Stimulated activated CD8-positive, alpha-beta memory T cell treated with anti-CD3 and anti-CD28 coated beads, Interleukin-12 subunit alpha, Interleukin-12 subunit beta, amount 100 ng/mL, for 24 hours (primary cell): ENCODE data around the gene MRGPRX4.
"Not testable (repeated sequence)": the region's sequence is repeated elsewhere in the genome, so short reads cannot be mapped to it uniquely, and the experiment has no call there.

ENCODE experiments used
- DNase-seq: peaks from one replicate; pipeline ENCODE4 v3.0.0-alpha.2; 2020; ENCODE audit errors: extremely low read depth

Gene MRGPRX4

DNA sequence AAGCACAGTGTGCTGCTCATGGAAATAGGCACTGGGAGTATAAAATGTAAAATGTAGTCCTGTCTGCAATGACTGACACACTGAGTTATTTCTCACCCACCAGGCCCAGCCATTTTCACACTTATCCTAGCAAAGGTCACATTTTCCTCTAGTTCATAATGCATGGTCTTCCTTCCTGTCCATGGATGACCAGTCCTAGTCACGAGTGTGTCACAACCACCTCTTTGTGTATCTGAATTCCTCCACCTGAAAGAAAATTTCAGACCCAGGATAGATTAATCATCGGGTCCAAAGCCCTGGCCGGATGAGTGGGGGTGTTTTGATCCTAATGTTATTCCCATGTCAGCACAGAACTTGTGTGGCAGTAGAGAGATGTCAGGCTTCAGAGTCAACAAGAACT, at the start of gene MRGPRX4:
Gene MRGPRX4, plus strand, starts transcription at position 172 of the 400 bp plus-strand sequence. CDS start 420 bp downstream, outside the sequence.
- DNase-seq: no peak

DNA sequence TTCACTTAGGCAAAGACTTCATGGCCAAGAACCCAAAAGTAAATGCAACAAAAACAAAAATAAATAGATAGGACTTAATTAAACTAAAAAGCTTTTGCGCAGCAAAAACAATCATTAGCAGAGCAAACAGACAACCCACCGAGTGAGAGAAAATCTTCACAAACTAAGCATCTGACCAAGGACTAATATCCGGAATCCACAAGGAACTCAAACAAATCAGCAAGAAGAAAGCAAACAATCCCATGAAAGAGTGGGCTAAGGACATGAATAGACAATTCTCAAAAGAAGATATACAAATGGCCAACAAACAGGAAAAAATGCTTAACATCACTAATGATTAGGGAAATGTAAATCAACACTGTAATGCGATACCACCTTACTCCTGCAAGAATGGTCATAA, 41.5 kb upstream of the MRGPRX4 start:
- not testable (repeated sequence) for DNase-seq

DNA sequence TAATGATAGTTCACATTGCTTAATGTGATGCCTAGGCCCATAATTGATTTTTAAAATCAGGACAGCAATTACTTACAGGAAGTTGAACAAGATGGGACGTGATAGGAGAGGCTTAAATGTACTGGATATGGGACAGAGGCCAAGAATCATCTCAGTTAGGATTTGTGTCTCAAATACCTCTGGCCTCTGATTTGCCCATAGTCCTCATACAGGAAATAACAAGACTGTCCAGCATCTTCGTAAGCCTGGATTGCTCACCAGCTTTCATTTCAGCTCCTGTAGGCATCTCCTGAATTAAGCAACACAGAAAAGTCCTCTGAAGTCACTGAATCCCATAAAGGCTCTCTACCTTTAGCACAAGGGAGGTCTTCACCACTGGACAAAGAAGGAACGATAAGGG, 40.3 kb upstream of the MRGPRX4 start, which contains the start of gene MRGPRX3:
Gene MRGPRX3, plus strand, starts transcription at position 231 of the 400 bp plus-strand sequence. CDS start 4,632 bp downstream, outside the sequence.
- no peak for DNase-seq

DNA sequence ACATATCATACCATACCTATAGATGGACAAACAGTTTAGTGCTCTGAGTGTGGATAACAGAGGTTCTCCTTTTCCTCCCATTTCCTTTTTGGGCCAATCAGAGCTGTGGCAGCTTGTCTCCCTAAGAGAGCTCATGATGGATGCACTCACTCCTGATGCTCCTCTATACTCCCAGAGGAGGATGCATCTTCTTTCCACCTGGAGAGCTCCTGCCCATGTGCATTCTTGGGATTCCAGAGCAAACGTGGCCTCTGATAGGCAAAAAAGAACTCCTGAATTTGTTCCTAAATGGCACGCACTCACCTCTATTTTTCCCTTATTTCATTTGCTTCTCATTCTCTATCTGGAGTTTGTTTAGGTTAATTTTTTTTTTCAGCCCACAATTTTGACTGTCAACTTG, 37.3 kb upstream of the MRGPRX4 start:
- DNase-seq: no peak

DNA sequence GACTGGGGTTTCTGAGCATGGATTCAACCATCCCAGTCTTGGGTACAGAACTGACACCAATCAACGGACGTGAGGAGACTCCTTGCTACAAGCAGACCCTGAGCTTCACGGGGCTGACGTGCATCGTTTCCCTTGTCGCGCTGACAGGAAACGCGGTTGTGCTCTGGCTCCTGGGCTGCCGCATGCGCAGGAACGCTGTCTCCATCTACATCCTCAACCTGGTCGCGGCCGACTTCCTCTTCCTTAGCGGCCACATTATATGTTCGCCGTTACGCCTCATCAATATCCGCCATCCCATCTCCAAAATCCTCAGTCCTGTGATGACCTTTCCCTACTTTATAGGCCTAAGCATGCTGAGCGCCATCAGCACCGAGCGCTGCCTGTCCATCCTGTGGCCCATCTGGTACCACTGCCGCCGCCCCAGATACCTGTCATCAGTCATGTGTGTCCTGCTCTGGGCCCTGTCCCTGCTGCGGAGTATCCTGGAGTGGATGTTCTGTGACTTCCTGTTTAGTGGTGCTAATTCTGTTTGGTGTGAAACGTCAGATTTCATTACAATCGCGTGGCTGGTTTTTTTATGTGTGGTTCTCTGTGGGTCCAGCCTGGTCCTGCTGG, 35.3 kb upstream of the MRGPRX4 start:
- no peak for DNase-seq

DNA sequence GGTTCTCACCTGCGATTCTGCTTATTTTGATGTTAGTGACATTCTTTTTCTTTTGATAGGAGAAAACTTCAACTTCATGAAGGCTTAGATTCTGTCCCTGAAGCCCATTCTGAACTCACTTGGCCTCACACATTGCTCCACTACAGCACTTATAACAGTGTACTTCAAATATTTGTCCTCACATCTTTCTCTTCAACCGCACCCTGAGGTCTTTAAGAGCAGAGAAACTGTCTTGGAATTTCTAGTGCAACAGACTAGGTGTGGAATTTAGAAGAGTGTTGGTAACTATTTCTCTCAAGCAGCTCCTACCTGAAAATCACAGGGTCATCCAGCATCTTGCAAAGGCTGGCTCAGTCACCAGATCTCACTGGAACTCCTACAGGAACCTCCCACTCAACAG, 32.5 kb upstream of the MRGPRX4 start:
- no peak for DNase-seq

DNA sequence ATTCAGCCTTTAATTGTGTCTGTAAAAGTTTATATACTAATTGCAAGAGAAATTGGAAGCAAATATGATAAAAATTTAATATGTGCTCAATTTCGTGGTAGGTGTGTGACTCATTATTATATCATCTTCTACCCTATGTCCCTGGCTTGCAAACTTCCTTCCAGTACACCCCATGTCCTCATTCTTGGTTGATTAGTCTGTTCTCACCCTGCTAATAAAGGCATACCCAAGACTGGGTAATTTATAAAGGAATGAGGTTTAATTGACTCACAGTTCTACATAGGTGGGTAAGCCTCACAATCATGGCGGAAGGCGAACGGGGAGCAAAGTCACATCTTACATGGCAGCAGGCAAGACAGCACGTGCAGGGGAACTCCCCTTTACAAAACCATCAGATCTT, 28.4 kb upstream of the MRGPRX4 start:
- DNase-seq: no peak

DNA sequence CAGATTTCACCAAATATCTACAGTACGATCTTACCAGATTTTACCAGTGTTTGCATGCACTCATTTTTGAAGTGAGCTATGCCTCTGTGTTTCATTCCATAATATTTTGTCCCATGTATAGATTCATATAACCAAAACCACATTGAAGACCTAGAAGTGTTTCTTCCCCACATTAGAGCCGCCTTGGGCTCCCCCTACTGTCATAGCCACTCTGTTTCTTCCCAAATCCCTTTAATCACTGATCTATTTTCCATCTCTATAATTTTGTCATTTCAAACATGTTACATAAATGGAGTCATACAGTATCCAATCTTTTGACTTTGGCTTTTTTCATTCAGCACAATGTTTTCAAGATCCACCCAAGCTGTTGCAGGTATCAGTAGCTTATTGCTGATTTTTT, 27.6 kb upstream of the MRGPRX4 start:
- no peak for DNase-seq

DNA sequence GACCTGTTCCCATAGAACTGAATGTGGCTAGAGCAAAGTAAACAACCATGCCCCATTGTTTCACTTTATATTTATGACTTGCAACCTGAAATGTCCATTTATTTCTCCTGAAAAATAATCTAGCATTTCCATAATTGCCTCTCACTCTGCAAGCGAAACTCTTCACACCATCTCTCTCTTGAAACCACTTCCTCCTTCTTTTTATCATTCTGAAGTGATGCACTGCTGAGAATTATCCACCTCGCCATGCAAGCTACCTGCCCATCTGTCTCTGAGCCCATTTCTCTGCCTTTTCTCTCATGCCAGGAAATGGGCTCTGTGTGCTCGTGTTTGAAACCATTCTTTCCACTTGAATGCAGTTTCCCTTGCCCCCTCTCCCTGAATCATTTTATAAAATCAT, 26.8 kb upstream of the MRGPRX4 start:
- no peak for DNase-seq

DNA sequence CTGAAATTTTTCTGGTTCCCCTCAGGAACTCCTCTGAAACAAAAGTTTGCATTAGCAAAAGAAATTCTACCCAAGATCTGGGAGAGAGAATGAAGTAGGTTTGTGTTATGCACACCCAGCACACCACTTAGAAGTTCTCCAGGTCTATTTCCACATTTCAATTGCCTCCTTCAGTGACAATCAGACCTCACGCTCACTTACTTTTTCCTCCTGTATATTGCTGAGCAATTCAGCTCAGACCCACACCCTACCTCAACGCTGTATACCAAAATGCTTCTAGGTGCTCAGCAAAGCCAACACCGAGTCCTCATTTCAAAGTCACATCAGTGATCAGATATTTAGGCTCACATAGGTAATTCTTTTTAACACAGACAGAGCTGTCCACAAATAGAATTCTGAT, 21.1 kb upstream of the MRGPRX4 start:
- DNase-seq: no peak

DNA sequence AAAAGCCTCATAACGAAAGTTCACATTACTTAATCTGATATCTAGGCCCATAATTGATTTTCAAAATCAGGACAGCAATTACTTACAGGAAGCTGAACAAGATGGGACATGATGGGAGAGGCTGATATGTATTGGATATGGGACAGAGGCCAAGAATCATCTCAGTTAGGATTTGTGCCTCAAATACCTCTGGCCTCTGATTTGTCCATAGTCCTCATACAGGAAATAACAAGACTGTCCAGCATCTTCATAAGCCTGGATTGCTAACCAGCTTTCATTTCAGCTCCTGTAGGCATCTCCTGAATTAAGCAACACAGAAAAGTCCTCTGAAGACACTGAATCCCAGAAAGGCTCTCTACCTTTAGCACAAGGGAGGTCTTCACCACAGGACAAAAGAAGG, 4.3 kb upstream of the MRGPRX4 start:
- no peak for DNase-seq

DNA sequence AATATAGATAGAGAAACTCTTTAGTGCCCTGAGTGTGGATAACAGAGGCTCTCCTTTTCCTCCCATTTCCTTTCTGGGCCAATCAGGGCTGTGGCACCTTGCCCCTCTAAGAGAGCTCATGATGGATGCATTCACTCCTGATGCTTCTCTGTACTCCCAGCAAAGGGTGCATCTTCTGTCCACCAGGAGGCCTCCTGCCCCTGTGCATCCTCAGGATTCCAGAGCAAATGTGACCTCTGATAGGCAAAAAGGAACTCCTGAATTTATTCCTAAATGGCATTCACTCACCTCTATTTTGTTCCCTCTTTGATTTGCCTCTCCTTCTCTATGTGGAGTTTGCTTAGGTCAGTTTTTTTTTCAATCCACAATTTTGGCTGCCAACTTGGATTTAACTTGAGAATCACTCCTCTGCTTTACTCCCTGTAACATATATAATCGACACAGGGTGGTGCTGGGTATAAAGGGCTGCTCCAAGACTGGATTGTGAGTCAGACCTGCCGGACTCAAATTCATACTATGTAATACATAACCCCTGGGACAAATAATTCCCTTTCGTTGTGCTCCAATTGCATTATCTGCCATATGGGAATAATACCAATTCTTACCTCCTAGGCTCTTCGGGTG, 1.1 kb upstream of the MRGPRX4 start:
- no peak for DNase-seq

DNA sequence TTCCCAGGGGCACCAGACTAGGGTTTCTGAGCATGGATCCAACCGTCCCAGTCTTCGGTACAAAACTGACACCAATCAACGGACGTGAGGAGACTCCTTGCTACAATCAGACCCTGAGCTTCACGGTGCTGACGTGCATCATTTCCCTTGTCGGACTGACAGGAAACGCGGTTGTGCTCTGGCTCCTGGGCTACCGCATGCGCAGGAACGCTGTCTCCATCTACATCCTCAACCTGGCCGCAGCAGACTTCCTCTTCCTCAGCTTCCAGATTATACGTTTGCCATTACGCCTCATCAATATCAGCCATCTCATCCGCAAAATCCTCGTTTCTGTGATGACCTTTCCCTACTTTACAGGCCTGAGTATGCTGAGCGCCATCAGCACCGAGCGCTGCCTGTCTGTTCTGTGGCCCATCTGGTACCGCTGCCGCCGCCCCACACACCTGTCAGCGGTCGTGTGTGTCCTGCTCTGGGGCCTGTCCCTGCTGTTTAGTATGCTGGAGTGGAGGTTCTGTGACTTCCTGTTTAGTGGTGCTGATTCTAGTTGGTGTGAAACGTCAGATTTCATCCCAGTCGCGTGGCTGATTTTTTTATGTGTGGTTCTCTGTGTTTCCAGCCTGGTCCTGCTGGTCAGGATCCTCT, 709 bp downstream of the MRGPRX4 start:
- no peak for DNase-seq

DNA sequence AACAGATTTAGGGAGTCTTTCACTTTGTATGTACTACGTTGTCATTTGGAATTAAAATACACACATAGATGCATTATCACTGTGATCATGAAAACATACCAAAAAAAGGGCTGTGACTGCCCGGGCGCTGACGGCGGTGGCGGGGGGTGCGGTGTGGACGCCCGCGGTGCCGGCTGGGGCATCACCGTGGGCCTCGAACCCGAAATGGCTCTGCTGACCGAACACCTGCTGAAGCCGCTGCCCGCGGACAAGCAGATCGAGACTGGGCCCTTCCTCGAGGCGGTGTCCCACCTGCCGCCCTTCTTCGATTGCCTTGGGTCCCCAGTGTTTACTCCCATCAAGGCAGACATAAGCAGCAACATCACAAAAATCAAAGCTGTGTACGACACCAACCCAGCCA, 16.2 kb downstream of the MRGPRX4 start:
- DNase-seq: no peak

DNA sequence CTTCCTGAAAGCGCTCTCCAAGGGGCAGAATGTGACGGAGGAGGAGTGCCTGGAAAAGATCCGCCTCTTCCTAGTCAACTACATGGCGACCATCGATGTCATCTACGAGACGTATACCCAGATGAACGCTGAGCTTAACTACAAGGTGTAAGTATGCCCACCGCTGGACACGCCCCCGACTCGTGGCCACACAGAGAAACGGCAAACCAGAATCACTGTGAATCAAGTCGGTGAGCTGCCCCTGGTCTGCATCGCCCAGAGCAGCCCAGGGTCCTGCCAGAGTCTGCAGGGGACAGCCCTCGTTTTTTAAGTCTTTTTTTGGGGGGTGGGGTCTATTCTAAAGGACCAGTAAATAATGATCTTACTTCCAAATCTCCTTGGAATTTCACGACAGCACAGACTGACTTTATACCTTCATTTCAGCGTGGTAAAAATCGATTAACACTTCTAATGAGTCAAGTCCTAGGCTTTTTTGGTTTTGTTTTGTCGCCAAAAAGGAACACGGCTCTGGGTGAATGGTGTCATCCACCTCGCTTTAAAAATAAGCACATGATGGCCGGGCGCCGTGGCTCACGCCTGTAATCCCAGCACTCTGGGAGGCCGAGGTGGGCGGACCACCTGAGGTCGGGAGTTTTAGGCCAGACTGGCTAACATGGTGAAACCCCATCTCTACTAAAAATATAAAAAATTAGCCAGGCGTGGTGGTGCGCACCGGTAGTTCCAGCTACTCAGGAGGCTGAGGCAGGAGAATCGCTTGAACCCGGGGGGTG, 17.0 kb downstream of the MRGPRX4 start:
- not testable (repeated sequence) for DNase-seq

DNA sequence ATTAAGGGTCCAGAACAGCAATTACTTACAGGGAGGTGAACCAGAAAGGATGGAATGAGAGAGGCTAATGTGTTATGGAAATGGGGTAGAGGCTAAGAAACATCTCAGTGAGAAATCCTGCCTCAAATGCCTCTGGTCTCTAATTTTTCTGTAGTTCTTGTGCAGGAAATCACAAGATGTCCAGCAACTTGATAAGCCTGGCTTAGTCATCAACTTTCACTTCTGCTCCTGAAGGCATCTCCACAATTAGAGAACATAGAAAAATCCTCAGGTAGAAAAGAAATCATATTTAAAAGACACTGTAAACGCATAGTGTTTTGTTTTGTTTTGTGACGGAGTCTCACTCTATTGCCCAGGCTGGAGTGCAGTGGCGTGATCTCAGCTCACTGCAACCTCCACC, 18.7 kb downstream of the MRGPRX4 start:
- DNase-seq: no peak

DNA sequence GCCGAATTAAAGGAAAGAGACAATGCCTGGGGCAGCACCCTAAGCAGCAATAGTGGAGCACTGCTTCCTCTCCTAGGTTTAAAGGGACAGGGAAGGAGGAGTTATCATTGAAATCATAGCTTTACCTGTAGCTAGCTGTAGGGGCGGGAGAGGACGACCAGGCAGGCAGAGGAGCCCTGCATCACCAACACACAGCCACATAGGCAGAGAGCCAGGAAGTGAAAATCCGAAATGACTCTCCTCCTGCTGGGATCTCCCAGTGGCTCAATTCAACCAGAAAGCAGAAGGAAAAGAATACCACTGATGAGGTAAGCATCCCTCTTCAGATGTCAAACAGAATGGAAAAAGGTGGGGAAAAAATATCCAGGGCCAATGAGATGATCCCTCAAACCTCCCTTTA, 20.4 kb downstream of the MRGPRX4 start:
- no peak for DNase-seq

DNA sequence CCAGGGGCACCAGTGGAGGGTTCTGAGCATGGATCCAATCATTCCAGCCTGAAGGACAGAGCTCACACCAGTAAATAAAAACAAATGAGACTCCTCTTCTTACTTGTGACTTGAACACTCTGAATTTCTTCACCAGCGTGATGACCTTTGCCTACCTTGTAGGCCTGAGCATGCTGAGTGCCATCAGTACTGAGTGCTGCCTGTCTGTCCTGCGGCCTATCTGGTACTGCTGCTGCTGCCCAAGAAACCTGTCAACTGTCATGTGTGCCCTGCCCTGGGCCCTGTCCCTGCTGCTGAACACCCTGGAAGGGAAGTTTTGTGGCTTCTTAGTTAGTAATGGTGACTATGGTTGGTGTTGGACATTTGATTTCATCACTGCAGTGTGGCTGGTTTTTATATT, 23.9 kb downstream of the MRGPRX4 start:
- no peak for DNase-seq

DNA sequence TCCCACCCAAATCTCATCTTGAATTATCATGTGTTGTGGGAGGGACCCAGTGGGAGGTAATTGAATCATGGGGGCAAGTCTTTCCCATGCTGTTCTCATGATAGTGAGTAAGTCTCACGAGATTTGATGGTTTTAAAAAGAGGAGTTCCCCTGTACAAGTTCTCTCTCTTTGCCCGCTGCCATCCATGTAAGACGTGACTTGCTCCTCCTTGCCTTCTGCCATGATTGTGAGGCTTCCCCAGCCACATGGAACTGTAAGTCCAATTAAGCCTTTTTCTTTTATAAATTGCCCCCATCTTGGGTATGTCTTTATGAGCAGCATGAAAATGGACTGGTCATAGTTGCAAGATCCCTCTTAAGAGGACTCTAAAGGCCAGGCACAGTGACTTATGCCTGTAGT, 25.1 kb downstream of the MRGPRX4 start:
- DNase-seq: not testable (repeated sequence)

DNA sequence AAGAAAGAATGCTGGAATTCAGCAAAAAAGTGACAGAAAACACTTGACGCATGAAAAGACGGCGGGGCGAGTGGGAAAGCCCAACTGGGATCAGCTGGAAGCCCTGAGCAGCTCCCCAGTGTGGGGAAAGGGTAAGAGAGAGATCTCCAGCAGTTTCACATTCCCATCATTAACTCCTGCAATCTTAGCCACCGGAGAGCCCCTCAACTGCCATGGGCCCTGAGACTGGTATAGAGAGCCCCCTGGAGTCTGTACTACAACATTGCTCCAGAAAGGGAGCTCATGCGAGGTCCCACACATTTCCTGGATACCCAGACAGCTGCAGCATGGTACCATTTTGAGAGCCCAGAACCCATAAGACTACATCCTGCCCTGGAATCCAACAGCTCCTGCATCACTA, 31.1 kb downstream of the MRGPRX4 start:
- DNase-seq: no peak

DNA sequence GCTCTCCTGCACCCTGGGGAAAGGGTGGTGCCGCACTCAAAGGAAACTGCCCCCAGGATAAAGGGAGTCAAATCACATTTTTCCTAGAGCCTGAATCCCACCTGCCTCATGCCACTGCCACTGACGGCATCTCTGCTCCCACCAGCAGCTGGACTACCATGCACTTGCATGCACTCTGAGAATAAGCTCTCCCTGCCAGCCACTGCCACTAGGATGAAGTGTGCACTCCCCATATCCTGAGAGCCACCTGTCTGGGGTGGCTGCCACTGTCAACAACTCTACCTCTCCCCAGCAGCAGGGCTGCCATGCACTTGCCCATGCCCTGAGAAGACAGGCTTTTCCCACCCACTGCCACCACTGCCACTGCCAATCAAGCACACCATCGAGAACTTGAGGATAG, 31.6 kb downstream of the MRGPRX4 start:
- no peak for DNase-seq

DNA sequence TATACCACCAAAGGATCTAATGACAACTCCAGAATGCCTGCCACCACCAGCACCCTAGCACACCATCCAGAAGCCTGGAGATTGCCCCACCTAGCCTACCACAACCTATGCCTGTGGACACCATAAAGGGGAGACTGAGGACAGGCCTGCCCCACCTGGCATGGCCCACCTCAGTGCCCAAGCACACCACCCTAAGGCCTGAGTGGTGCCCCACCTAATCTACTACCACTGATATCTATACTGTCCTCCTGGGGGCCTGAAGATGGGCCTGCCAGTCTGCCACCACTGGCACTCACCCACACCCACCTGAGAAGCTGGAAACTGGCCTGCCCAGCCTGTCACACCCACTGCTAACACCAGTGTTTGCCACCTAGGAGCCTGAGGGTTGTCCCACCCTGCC, 32.1 kb downstream of the MRGPRX4 start:
- DNase-seq: no peak

DNA sequence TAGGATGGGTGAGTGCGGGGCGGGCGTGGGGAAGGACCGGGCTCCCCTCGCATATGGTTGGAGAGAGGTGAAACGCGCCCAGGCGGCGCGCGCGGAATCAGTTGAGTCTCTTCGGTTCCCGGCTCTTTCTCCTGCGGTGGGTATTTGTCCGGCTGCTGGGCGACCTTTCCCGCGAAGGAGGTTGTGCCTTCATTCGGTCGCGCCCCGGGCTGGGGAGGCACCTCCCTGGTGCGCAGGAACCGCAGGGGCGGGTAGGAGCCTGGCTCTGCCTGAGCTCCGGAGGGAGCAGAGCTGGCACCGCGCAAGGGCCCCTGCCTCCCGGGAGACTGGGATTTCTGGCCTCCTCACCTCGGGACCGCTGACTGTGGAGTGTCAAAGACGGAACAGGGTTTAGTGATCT, 36.4 kb downstream of the MRGPRX4 start:
- no peak for DNase-seq
